Measurements from ENCODE around the gene ARL6IP5.

ARL6IP5 gene

DNA sequence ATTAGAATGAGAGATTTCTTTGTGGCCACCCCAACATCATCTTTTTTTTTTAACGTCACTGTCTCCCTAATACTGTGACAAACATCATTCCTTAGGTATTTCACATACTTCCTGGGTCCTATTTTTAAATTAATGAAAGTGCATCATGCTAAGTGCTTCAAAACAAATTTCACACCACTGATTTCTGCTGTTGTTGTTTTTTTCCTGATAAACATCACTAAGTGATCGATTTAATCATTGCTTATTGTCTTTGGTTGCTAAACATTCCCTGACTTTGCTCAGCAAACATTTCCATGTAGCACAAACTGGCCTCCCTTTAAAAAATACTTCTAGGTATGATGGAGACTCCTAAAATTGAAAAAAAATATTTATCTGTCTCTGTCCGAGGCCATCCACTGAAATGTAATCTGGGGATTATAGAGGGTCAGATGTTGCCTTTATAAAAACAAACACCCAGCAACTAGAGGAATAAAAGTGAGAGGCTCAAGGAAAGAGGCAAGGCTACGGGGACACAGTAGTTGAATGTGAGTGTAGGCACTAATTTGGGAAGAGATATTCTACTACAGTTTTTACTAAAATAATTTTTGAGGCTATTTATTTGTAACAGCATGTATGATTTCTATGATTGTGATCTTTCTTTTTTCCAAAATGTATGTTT, 58.2 kb downstream of the ARL6IP5 start:
- H3K27ac ChIP-seq = no peak overlapping the region
- H3K4me3 ChIP-seq = no peak overlapping the region

DNA sequence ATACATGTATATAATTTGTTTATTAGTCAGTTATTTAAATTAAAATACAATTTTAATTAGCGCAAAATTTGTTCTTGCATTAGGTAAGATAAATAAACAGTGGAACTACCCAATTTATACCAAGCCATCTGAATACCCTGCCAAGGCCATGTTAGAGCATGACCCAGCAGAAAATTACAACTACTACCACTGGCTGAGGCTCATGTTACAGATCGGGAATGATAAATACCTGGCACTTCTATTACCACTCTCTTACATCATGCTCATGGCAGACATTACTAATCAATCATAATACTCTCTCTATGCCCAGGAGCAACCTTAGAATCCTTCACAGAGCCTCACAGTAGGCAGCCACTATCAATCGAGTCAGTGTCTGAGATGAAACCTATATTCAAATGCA, 58.9 kb downstream of the ARL6IP5 start:
- no peak overlapping the region for H3K4me3 ChIP-seq
- H3K27ac ChIP-seq = no peak overlapping the region

DNA sequence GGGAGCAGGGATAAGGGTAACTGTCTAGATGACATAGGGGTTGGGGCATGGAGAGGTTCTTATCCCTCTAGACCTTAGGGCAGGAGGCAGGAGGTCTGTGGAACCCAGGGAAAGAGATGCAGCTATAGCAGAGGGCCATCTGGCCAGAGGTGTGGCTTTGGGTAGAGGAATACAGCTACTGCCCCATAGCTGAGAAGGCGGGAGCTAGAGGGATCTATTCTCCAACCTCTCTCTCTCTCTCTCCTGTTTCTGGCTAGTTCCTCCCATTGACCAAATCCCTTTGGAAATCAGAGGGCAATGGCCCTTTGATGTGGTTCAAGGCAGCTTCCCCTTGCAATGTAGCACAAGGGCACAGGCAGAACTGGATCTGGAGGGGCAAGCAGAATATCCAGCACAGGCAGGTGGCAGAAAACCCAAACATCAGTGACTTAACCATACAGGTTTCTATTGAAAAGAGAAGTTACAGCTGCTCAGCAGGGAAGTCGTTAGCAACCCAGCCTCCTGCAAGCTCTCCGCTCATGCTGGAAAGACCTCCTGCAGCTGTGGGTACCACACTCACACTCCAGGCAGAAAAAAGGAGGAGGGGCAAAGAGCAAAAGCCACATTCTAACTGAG, 60.0 kb downstream of the ARL6IP5 start:
- no peak overlapping the region for H3K27ac ChIP-seq

DNA sequence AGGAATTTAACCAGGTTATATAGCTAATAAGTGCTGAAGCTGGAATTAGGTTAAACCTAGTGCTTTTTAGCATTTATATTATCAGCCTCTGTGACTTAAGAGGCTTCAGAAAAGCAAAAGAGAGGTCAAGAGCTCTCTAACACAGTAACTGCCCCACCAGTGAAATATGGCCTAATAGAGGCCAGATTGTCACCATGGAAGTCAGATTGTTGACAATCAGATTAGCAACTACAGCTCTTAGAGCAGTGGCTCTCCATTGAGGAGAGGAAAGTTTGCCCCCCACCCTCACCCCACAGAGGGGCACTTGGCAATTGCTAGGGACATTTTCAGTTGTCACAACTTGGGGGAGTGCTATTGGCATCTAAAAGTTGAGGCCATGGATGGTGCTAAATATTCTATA, 61.0 kb downstream of the ARL6IP5 start:
- Histone ChIP-seq H3K4me3 (no peak overlapping the region), H3K27ac (no peak overlapping the region)

More for the DNA sequence above, 60.0 kb downstream of the ARL6IP5 start:
- no peak overlapping the region for H3K4me3 ChIP-seq

DNA sequence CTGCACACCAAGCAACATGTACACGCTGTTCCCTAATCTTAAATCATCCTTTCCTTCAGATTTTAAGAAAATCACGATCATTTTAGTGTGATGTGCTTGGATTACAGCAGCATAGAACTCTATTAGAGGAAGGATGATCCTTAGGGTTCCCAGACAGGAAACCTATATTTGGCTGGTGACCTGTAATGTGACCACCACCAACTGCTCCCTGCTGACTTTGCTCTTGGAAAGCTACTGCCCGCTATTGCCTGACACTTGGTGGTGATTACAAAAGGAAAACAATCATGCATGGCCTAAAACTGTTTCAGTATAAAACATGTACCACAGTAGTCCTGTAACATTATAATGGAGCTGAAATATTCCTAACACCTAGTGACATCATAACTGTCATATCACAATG, 64.8 kb downstream of the ARL6IP5 start:
- no peak overlapping the region for H3K27ac ChIP-seq

More for the DNA sequence above, 64.8 kb downstream of the ARL6IP5 start:
- H3K4me3 ChIP-seq = no peak overlapping the region
